ENCODE data around the gene CCDC167.

CCDC167 gene

DNA sequence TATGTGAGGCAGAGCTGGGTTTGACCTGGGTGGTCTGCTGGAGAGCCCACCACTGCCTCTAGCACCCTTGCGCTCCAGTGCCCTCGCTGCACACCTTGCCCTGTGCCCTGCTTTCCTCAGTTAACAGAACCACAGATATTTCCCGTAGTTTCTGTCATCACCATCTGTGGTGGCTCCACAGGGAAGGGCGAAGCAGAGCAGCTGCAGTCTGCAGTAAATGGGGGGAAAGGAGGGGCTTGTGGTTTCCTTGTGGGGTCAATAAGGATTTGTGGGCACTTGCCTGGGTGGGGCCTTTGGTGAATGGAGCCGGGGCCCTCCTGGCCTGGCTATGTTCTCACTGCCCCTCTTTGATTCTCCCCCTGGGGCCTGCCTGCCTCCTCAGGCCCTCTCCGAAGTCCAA is 21.2 kb upstream of the CCDC167 start:
- H3K4me1 ChIP-seq (ENCODE audit: control insufficient read depth, insufficient read depth, low read depth, low read length): peaks cover 7% of the 10 kb centered on the region
- H4K91ac ChIP-seq (ENCODE audit: low read length): no peak overlapping the region
- H2BK12ac ChIP-seq (ENCODE audit: low read length in 2 of 2): no peak overlapping the region
- H3K79me1 ChIP-seq (replicated peaks; ENCODE audit: low read length, poor library complexity, severe bottlenecking): no peaks in the 10 kb centered on the region
- H2BK15ac ChIP-seq (ENCODE audit: low read depth, poor library complexity, severe bottlenecking): no peak overlapping the region
- H3K4me3 ChIP-seq (ENCODE audit: insufficient read depth in 1 of 2, low read depth in 1 of 2, low read length in 2 of 2): no peak overlapping the region
- H3K27me3 ChIP-seq (ENCODE audit: control insufficient read depth in 1 of 2, insufficient read depth in 1 of 2, low read length in 2 of 2): peaks cover 35 to 65% of the 10 kb centered on the region in 2 experiments
- peaks cover 5% of the 10 kb centered on the region for H3K9me3 ChIP-seq (ENCODE audit: control insufficient read depth, low read length)
- H3K36me3 ChIP-seq (ENCODE audit: control insufficient read depth in 1 of 2, insufficient read depth in 2 of 2, low read depth in 1 of 2, low read length in 2 of 2): no peaks in the 10 kb centered on the region
- no peak overlapping the region for H3K14ac ChIP-seq (ENCODE audit: low read length in 2 of 2)
- no peak overlapping the region for H3K18ac ChIP-seq (ENCODE audit: low read depth in 1 of 2, low read length in 2 of 2)
- H2AK5ac ChIP-seq (ENCODE audit: low read length, severe bottlenecking): no peak overlapping the region
- no peak overlapping the region for H2AFZ ChIP-seq (ENCODE audit: low read depth, low read length)
- 84% methylated on average over 6 of the region's 6 CpGs for WGBS
- no peak overlapping the region for H2BK120ac ChIP-seq (ENCODE audit: low read depth, low read length)
- H3K23ac ChIP-seq (ENCODE audit: low read length in 2 of 2): no peak overlapping the region
- H4K8ac ChIP-seq (ENCODE audit: low read length): no peak overlapping the region
- H3K9ac ChIP-seq (ENCODE audit: low read length): no peak overlapping the region
- DNase-seq: no peak
- H3K4ac ChIP-seq (ENCODE audit: low read depth in 1 of 2, low read length in 2 of 2): no peak overlapping the region
- no peak overlapping the region for H2BK5ac ChIP-seq (ENCODE audit: low read depth, low read length, poor library complexity, severe bottlenecking)
- H3K4me2 ChIP-seq (ENCODE audit: low read length, poor library complexity, severe bottlenecking): no peak overlapping the region
- no peak overlapping the region for H3K27ac ChIP-seq (ENCODE audit: low read length, poor library complexity, severe bottlenecking)

GRCh38 chr6:37519461-37519860 is 19.8 kb upstream of the CCDC167 start:
- no peak overlapping the region for H3K4me2 ChIP-seq (ENCODE audit: low read length, poor library complexity, severe bottlenecking)
- H3K18ac ChIP-seq (ENCODE audit: low read depth in 1 of 2, low read length in 2 of 2): no peak overlapping the region
- no peak overlapping the region for H3K9ac ChIP-seq (ENCODE audit: low read length)
- no peak overlapping the region for H3K27ac ChIP-seq (ENCODE audit: low read length, poor library complexity, severe bottlenecking)
- H3K27me3 ChIP-seq (ENCODE audit: control insufficient read depth in 1 of 2, insufficient read depth in 1 of 2, low read length in 2 of 2): peaks cover 32 to 65% of the 10 kb centered on the region in 2 experiments
- no peaks in the 10 kb centered on the region for H3K79me1 ChIP-seq (replicated peaks; ENCODE audit: low read length, poor library complexity, severe bottlenecking)
- H4K8ac ChIP-seq (ENCODE audit: low read length): no peak overlapping the region
- no peak overlapping the region for H2BK12ac ChIP-seq (ENCODE audit: low read length in 2 of 2)
- H2BK15ac ChIP-seq (ENCODE audit: low read depth, poor library complexity, severe bottlenecking): no peak overlapping the region
- 86% methylated on average over 4 of the region's 5 CpGs for WGBS
- H3K36me3 ChIP-seq (ENCODE audit: control insufficient read depth in 1 of 2, insufficient read depth in 2 of 2, low read depth in 1 of 2, low read length in 2 of 2): no peaks in the 10 kb centered on the region
- H2AK5ac ChIP-seq (ENCODE audit: low read length, severe bottlenecking): no peak overlapping the region
- peaks cover 5% of the 10 kb centered on the region for H3K9me3 ChIP-seq (ENCODE audit: control insufficient read depth, low read length)
- H3K23ac ChIP-seq (ENCODE audit: low read length in 2 of 2): no peak overlapping the region
- no peak overlapping the region for H3K14ac ChIP-seq (ENCODE audit: low read length in 2 of 2)
- H4K91ac ChIP-seq (ENCODE audit: low read length): no peak overlapping the region
- H3K4me3 ChIP-seq (ENCODE audit: insufficient read depth in 1 of 2, low read depth in 1 of 2, low read length in 2 of 2): no peak overlapping the region
- no peak overlapping the region for H2BK120ac ChIP-seq (ENCODE audit: low read depth, low read length)
- peaks cover 12% of the 10 kb centered on the region for H3K4me1 ChIP-seq (ENCODE audit: control insufficient read depth, insufficient read depth, low read depth, low read length)
- DNase-seq: no peak
- no peak overlapping the region for H2AFZ ChIP-seq (ENCODE audit: low read depth, low read length)
- H3K4ac ChIP-seq (ENCODE audit: low read depth in 1 of 2, low read length in 2 of 2): no peak overlapping the region
- H2BK5ac ChIP-seq (ENCODE audit: low read depth, low read length, poor library complexity, severe bottlenecking): no peak overlapping the region

GRCh38 chr6:37518116-37518515 is 18.4 kb upstream of the CCDC167 start:
- Histone ChIP-seq H3K23ac (ENCODE audit: low read length in 2 of 2) (peak overlapping the region in 1 of 2 experiments; percentile 46), H2AK5ac (ENCODE audit: low read length, severe bottlenecking) (no peak overlapping the region), H3K14ac (ENCODE audit: low read length in 2 of 2) (no peak overlapping the region), H2BK120ac (ENCODE audit: low read depth, low read length) (no peak overlapping the region), H3K4me1 (ENCODE audit: control insufficient read depth, insufficient read depth, low read depth, low read length) (peaks cover 13% of the 10 kb centered on the region), H3K27ac (ENCODE audit: low read length, poor library complexity, severe bottlenecking) (no peak overlapping the region), H2BK5ac (ENCODE audit: low read depth, low read length, poor library complexity, severe bottlenecking) (no peak overlapping the region), H3K79me1 (replicated peaks; ENCODE audit: low read length, poor library complexity, severe bottlenecking) (no peaks in the 10 kb centered on the region), H2BK15ac (ENCODE audit: low read depth, poor library complexity, severe bottlenecking) (no peak overlapping the region), H3K9ac (ENCODE audit: low read length) (no peak overlapping the region), H3K4me2 (ENCODE audit: low read length, poor library complexity, severe bottlenecking) (no peak overlapping the region), H3K4me3 (ENCODE audit: insufficient read depth in 1 of 2, low read depth in 1 of 2, low read length in 2 of 2) (no peak overlapping the region), H2AFZ (ENCODE audit: low read depth, low read length) (no peak overlapping the region), H4K91ac (ENCODE audit: low read length) (no peak overlapping the region), H3K27me3 (ENCODE audit: control insufficient read depth in 1 of 2, insufficient read depth in 1 of 2, low read length in 2 of 2) (peaks cover 46 to 74% of the 10 kb centered on the region in 2 experiments), H3K4ac (ENCODE audit: low read depth in 1 of 2, low read length in 2 of 2) (no peak overlapping the region), H2BK12ac (ENCODE audit: low read length in 2 of 2) (no peak overlapping the region), H3K18ac (ENCODE audit: low read depth in 1 of 2, low read length in 2 of 2) (no peak overlapping the region), H3K36me3 (ENCODE audit: control insufficient read depth in 1 of 2, insufficient read depth in 2 of 2, low read depth in 1 of 2, low read length in 2 of 2) (no peaks in the 10 kb centered on the region), H3K9me3 (ENCODE audit: control insufficient read depth, low read length) (peaks cover 5% of the 10 kb centered on the region), H4K8ac (ENCODE audit: low read length) (no peak overlapping the region)
- WGBS: 89% methylated on average over 6 of the region's 6 CpGs
- DNase-seq: no peak

GRCh38 chr6:37517411-37517812 is 17.7 kb upstream of the CCDC167 start:
- H2BK12ac ChIP-seq (ENCODE audit: low read length in 2 of 2): no peak overlapping the region
- H3K27ac ChIP-seq (ENCODE audit: low read length, poor library complexity, severe bottlenecking): no peak overlapping the region
- no peak overlapping the region for H4K8ac ChIP-seq (ENCODE audit: low read length)
- H3K4me2 ChIP-seq (ENCODE audit: low read length, poor library complexity, severe bottlenecking): no peak overlapping the region
- H3K18ac ChIP-seq (ENCODE audit: low read depth in 1 of 2, low read length in 2 of 2): no peak overlapping the region
- no peak overlapping the region for H3K4me3 ChIP-seq (ENCODE audit: insufficient read depth in 1 of 2, low read depth in 1 of 2, low read length in 2 of 2)
- no peak overlapping the region for H3K23ac ChIP-seq (ENCODE audit: low read length in 2 of 2)
- H3K27me3 ChIP-seq (ENCODE audit: control insufficient read depth in 1 of 2, insufficient read depth in 1 of 2, low read length in 2 of 2): peaks cover 49 to 75% of the 10 kb centered on the region in 2 experiments
- no peak for DNase-seq
- H3K79me1 ChIP-seq (replicated peaks; ENCODE audit: low read length, poor library complexity, severe bottlenecking): no peaks in the 10 kb centered on the region
- WGBS: 82% methylated on average over 11 of the region's 11 CpGs
- peaks cover 20% of the 10 kb centered on the region for H3K4me1 ChIP-seq (ENCODE audit: control insufficient read depth, insufficient read depth, low read depth, low read length)
- H3K36me3 ChIP-seq (ENCODE audit: control insufficient read depth in 1 of 2, insufficient read depth in 2 of 2, low read depth in 1 of 2, low read length in 2 of 2): no peaks in the 10 kb centered on the region
- no peak overlapping the region for H3K4ac ChIP-seq (ENCODE audit: low read depth in 1 of 2, low read length in 2 of 2)
- no peak overlapping the region for H3K14ac ChIP-seq (ENCODE audit: low read length in 2 of 2)
- H4K91ac ChIP-seq (ENCODE audit: low read length): no peak overlapping the region
- H3K9ac ChIP-seq (ENCODE audit: low read length): no peak overlapping the region
- no peak overlapping the region for H2BK15ac ChIP-seq (ENCODE audit: low read depth, poor library complexity, severe bottlenecking)
- H2BK5ac ChIP-seq (ENCODE audit: low read depth, low read length, poor library complexity, severe bottlenecking): no peak overlapping the region
- H2AFZ ChIP-seq (ENCODE audit: low read depth, low read length): no peak overlapping the region
- peaks cover 5% of the 10 kb centered on the region for H3K9me3 ChIP-seq (ENCODE audit: control insufficient read depth, low read length)
- no peak overlapping the region for H2BK120ac ChIP-seq (ENCODE audit: low read depth, low read length)
- no peak overlapping the region for H2AK5ac ChIP-seq (ENCODE audit: low read length, severe bottlenecking)
